Thoracic aorta (tissue), 2 donors: ENCODE results near the gene PGM5. TPM values are rescaled to one million over a fixed set of nuclear protein-coding genes. Genes with fewer than 3 reads are reported as not detected.
"Not testable (repeated sequence)": the region's sequence is repeated elsewhere in the genome, so short reads cannot be mapped to it uniquely, and the experiment has no call there.

Experiments
- ATAC-seq: fragments of 150-250 bp; one replicate; pipeline ENCODE4 v1.8.0; 2017; ENCODE audit warnings: low read depth; ENCODE audit not compliant: insufficient number of reproducible peaks, low FRiP score
- DNase-seq: peaks from one replicate; pipeline ENCODE4 v3.0.0-alpha.2; 2020; ENCODE audit warnings: low spot score
- H3K27ac ChIP-seq, 2 donors: fragments of 200-600 bp; sonication (generic); 1 replicate in 1 of 2; 2 replicates in 1 of 2; pipeline ENCODE4 v1.5.1; 2016; ENCODE audit warnings: mild to moderate bottlenecking in 2 of 2, moderate library complexity in 2 of 2
- H3K27me3 ChIP-seq: fragments of 200-600 bp; sonication (generic); replicated peaks from 2 replicates; pipeline ENCODE4 v1.6.0; 2016; ENCODE audit warnings: mild to moderate bottlenecking; ENCODE audit not compliant: insufficient read depth
- H3K36me3 ChIP-seq: fragments of 200-600 bp; sonication (generic); one replicate; pipeline ENCODE4 v1.5.1; 2016
- H3K4me1 ChIP-seq, 2 donors: fragments of 200-600 bp; sonication (generic); 1 replicate in 1 of 2; 2 replicates in 1 of 2; pipeline versions ENCODE4 v1.5.1 to v1.6.0; 2016; ENCODE audit warnings: low read depth in 2 of 2, mild to moderate bottlenecking in 1 of 2; ENCODE audit not compliant: control insufficient read depth in 1 of 2
- H3K4me3 ChIP-seq: fragments of 200-600 bp; sonication (generic); 2 replicates; pipeline ENCODE4 v1.5.1; 2016; ENCODE audit warnings: mild to moderate bottlenecking
- H3K9me3 ChIP-seq: fragments of 200-600 bp; sonication (generic); 2 replicates; pipeline ENCODE4 v1.5.1; 2016
- total RNA-seq, 2 donors: library from RNA; depleted of rRNA; stranded (reverse); fragments of >200 nt; gene quantifications; one replicate each; pipeline versions ENCODE4 v1.1.0 to v1.2.3, GENCODE V29; 2016

The PGM5 gene
- total RNA-seq, 2 donors from 2014 or later = 79.3 to 94.1 TPM

GRCh38 chr9:68389558-68389957, 33.1 kb downstream of the PGM5 start:
- not testable (repeated sequence) for H3K36me3 ChIP-seq, H3K9me3 ChIP-seq, H3K27ac ChIP-seq, DNase-seq, H3K4me1 ChIP-seq, ATAC-seq, H3K4me3 ChIP-seq, H3K27me3 ChIP-seq

DNA sequence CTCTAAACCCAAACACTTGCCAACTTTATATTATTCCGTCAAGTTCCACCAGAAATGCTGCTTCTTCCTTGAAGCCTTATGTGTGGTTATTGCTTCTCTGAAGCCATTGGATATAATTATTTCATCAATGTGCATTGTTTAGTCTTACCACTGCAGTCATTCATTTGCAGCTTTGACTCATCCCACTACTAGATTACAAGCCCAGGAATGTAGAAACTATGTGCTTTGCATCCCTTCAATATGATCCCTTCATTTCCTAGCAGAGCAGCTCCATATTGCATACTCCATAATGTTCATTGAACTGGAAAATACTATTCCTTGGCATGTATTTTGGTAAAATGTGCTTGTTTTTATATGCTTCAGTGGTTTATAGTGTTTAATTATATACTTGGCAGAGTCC, 34.3 kb downstream of the PGM5 start:
- H3K4me3 ChIP-seq, DNase-seq, H3K27me3 ChIP-seq, ATAC-seq, H3K27ac ChIP-seq, H3K4me1 ChIP-seq, H3K36me3 ChIP-seq, H3K9me3 ChIP-seq: not testable (repeated sequence)

DNA sequence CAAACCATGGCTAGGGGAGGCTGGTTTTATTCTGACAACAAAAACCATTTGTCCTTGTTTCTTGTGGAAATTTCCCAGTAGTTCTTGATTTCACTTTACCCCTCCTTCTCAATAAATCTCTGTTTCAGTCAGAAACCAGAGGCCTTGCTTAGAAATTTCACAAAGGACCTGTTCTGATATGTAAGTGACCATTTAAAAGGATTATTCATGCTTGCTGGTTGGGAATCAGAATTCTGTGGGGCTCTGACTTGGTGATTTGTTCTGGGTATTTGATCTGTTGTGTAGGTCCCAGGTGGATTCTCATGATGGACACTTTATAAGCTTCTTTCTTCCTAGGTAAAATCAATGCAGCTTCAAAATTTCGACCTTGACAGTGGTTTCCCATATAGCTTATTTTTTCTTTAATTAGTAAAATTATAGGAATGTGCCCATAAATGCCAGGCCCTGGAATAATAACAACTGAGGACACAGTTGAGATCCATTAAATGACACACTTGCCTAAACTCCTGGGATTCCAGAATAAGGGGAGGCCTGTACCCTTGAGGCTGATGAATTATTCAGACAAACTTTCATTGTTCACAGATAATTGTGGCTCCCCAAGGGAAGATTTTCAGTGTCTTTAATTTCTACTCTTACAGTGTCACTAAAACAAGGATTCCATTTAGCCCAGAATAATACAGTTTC, 40.1 kb downstream of the PGM5 start:
- H3K27ac ChIP-seq = not testable (repeated sequence)

DNA sequence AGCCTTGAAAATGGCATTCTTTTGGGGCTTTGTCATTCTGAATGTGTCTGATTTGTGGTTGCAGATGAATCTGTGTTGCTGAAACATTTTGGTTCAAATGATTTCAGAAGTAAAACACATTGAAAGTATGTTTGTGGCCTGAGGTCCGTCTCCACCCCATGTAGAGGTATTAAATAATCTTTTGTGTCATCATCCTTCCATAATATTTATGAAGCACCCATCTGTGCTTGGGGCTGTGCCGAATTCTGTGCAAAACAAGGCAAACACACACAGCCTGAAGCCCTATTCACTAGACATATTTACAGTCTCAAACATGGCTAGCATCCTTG, 40.6 kb downstream of the PGM5 start:
- not testable (repeated sequence) for H3K36me3 ChIP-seq, H3K4me3 ChIP-seq, H3K9me3 ChIP-seq, H3K27me3 ChIP-seq, H3K27ac ChIP-seq, ATAC-seq, H3K4me1 ChIP-seq, DNase-seq

More for the DNA sequence above, 40.1 kb downstream of the PGM5 start:
- H3K4me3 ChIP-seq, ATAC-seq, H3K4me1 ChIP-seq, H3K27me3 ChIP-seq, H3K9me3 ChIP-seq, DNase-seq, H3K36me3 ChIP-seq: not testable (repeated sequence)

GRCh38 chr9:68397796-68398195, 41.4 kb downstream of the PGM5 start:
- not testable (repeated sequence) for H3K4me1 ChIP-seq, H3K27ac ChIP-seq

DNA sequence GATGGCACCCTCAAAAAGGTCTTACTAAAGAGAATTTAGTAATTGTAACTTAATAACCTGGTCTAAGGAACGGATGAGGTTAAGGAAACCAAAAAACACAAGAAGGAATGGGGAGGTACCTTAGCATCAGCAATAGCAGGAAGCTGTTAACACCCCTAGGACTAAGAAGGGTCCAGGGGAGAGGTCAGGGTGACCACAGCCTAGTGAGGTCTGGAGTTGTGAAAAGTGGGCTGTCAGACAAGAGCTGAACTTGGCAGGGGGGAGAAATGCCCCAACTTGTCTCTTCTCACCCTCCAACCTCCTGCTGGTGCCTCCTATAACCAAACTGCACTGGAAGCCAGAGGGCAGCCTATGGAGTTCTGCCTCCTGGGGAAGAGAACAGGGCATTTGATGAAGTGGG, 41.9 kb downstream of the PGM5 start:
- not testable (repeated sequence) for H3K4me1 ChIP-seq, DNase-seq, H3K36me3 ChIP-seq, H3K27ac ChIP-seq, H3K27me3 ChIP-seq, ATAC-seq, H3K4me3 ChIP-seq, H3K9me3 ChIP-seq

More at GRCh38 chr9:68397796-68398195, 41.4 kb downstream of the PGM5 start:
- not testable (repeated sequence) for H3K9me3 ChIP-seq, H3K4me3 ChIP-seq, H3K36me3 ChIP-seq, H3K27me3 ChIP-seq, DNase-seq, ATAC-seq

- ATAC-seq = not testable (repeated sequence)
Measured at GRCh38 chr9:68404421-68405185, 48.2 kb downstream of the PGM5 start.

DNA sequence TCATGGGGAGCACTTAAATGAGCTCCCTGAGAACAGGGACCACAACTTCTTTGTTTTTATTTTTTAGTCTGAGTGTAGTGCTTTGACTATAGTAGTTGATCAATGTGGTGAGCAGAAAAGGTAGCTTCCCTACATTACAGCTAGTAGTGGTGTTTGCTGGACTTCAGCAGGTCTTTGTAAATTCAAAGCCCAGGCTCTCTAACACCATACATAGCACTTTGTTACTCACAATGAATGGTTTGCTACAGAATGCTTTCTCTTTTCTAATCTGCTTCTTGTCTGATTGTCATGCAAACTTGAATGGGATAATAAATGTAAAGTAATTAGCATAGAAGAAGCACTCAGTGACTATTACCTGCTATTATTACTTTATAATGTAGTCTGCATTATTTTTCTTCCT, 55.5 kb downstream of the PGM5 start:
- H3K27me3 ChIP-seq, H3K9me3 ChIP-seq, H3K4me1 ChIP-seq, DNase-seq, H3K36me3 ChIP-seq, ATAC-seq, H3K27ac ChIP-seq, H3K4me3 ChIP-seq: not testable (repeated sequence)

More at GRCh38 chr9:68404421-68405185, 48.2 kb downstream of the PGM5 start:
- not testable (repeated sequence) for DNase-seq, H3K27ac ChIP-seq, H3K4me1 ChIP-seq, H3K9me3 ChIP-seq, H3K27me3 ChIP-seq, H3K36me3 ChIP-seq, H3K4me3 ChIP-seq

DNA sequence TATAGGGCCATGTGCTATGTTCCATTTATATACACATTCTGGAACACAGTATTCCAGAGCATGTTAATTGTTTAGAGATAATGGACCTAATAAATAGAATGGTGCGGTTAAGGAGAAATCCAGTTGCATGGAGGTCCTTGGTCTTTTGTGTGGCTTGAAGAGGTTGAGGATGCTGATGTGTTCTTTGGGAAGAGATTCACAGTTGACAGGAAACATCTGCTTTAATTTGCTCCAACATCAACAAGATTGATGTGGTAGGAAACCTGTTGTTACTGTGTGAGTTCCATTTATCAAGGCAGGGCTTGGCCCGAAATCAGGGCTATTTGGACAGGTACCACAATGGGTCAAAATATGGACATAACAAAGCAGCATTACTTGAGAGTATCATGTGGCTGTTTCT, 56.3 kb downstream of the PGM5 start:
- H3K4me3 ChIP-seq, H3K27me3 ChIP-seq, H3K27ac ChIP-seq, H3K9me3 ChIP-seq, H3K36me3 ChIP-seq, ATAC-seq, DNase-seq: not testable (repeated sequence)
- peaks cover 0 to 15% of the 10 kb centered on the region in 2 donors for H3K4me1 ChIP-seq

DNA sequence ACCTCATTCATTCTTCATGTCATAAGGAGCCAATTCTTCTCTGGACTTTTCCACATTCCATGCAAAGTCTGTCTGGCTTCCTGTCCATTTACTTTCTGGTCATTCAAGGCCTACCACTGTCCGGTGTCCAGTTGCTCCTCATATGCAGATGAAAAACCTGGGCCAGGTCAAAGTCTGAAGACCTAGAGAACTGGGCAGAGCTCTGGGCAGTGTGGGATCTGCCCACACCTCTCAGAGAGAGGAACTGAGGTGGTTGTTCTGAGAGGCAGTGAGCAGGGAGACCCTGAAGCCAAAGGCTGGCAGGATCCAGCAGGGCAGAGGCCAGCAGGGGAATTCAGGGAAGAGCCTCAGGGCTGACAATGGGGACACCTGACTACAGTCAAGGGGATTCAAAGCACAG, 58.7 kb downstream of the PGM5 start:
- H3K27ac ChIP-seq, H3K4me3 ChIP-seq, H3K27me3 ChIP-seq, H3K36me3 ChIP-seq, H3K9me3 ChIP-seq, DNase-seq, ATAC-seq: not testable (repeated sequence)
- H3K4me1 ChIP-seq = peaks cover 0 to 25% of the 10 kb centered on the region in 2 donors
